Heart right ventricle (tissue), 16 donors: ENCODE measurements around the gene SMYD4. TPM values are rescaled to one million over a fixed set of nuclear protein-coding genes. Genes with fewer than 3 reads are reported as not detected.
A peak's percentile ranks its signal among the peaks of the same experiment; 100 is the strongest.
"Not testable (repeated sequence)": the region's sequence is repeated elsewhere in the genome, so short reads cannot be mapped to it uniquely, and the experiment has no call there.

Experiments
- ATAC-seq, 8 donors: fragments of 200-7000 bp; cut with Tn5 transposase; one replicate each; pipeline ENCODE4 v1.9.1; 2020; ENCODE audit warnings: mild to moderate bottlenecking in 8 of 8, moderate library complexity in 8 of 8, moderate number of reproducible peaks in 1 of 8
- DNase-seq, 2 donors: peaks; one replicate each; pipeline ENCODE4 v3.0.0-alpha.2; 2020
- H3K27ac ChIP-seq, 10 donors: fragments of 200-600 bp; sonication (generic) in 2 of 10; one replicate each; pipeline versions ENCODE4 v1.5.0 to v1.8.0; 2020 to 2022; ENCODE audit warnings: mild to moderate bottlenecking in 3 of 10
- H3K27me3 ChIP-seq, 7 donors: fragments of 200-600 bp; one replicate each; pipeline ENCODE4 v1.8.0; 2021 to 2022; ENCODE audit warnings: mild to moderate bottlenecking in 2 of 7
- H3K36me3 ChIP-seq, 9 donors: fragments of 200-600 bp; sonication (generic) in 1 of 9; one replicate each; pipeline versions ENCODE4 v1.5.0 to v1.8.0; 2020 to 2022; ENCODE audit warnings: mild to moderate bottlenecking in 2 of 9
- H3K4me1 ChIP-seq, 9 donors: fragments of 200-600 bp; sonication (generic) in 1 of 9; one replicate each; pipeline versions ENCODE4 v1.5.0 to v1.8.0; 2020 to 2022; ENCODE audit warnings: mild to moderate bottlenecking in 4 of 9
- H3K4me3 ChIP-seq, 10 donors: fragments of 200-600 bp; sonication (generic) in 2 of 10; one replicate each; pipeline versions ENCODE4 v1.5.0 to v1.8.0; 2020 to 2022; ENCODE audit warnings: mild to moderate bottlenecking in 7 of 10, moderate library complexity in 2 of 10
- H3K9me3 ChIP-seq, 11 donors: fragments of 200-600 bp in 10 of 11; sonication (generic) in 2 of 11; one replicate each; pipeline versions ENCODE4 v1.5.0 to v1.8.0; 2013 to 2022; ENCODE audit warnings: mild to moderate bottlenecking in 2 of 11, control low read depth in 1 of 11, moderate library complexity in 1 of 11
- CTCF ChIP-seq, 9 donors: fragments of 200-600 bp; sonication (generic) in 2 of 9; IDR thresholded peaks; one replicate each; pipeline versions ENCODE4 v1.5.0 to v1.8.0; 2021 to 2022; ENCODE audit warnings: antibody characterized with exemption in 9 of 9, mild to moderate bottlenecking in 5 of 9, moderate library complexity in 1 of 9
- WGBS, 2 donors: extraction: QIAGEN DNeasy Blood & Tissue Kit; methylation state at CpG; one replicate each; pipeline ENCODE4 v1.1.7; 2013; ENCODE audit warnings: inconsistent platforms in 1 of 2; 5-methylcytosine and 5-hydroxymethylcytosine counted together
- intact Hi-C, 10 donors: fragments of 100-400 bp; cut with DNase I; formaldehyde crosslinking; loops; one replicate each; pipeline versions ENCODE4 v1.11.1 to v1.14.2; 2022
- polyA plus RNA-seq, 2 donors: library from polyadenylated mRNA; stranded (reverse); fragments of 200-250 nt; gene quantifications; one replicate each; pipeline ENCODE4 v1.2.3, GENCODE V29; 2013
- total RNA-seq, 10 donors: library from RNA; stranded (reverse); fragmentation: NEBNext Ultra II Directional in 3 of 10; extraction: Animal tissue kit (Norgen Biotek cat#: 25700) in 3 of 10; gene quantifications; one replicate each; pipeline versions ENCODE4 v1.2.1 to v1.2.4, GENCODE V29; 2021 to 2023
- donor health status: Arrhythmogenic right ventricular cardiomyopathy.
- donor health status: ischemic (EF 13 %, LVEDD 7.1; RV severe dilation, severe dysfunction).
- donor health status: healthy with polysubstance abuse.
- donor health status: DM: no; HTN: yes; CAD: no.
- donor health status: DM: no; HTN: no; CAD: no.
- donor health status: ischemic (EF 25% LVEDD 6.9; RV normal size, moderate dysfunction).
- donor health status: ischemic (EF 25% LVEDD 5.7; RV mildly dilated, moderate dysfunction).
- donor health status: healthy.
- donor health status: DM: yes; HTN: yes; CAD: no.
- donor health status: Ischemic cardiomyopathy.
- donor health status: ischemic (EF 35%, LVEDD 5.7; RV mildly dilated, moderate dysfunction).
- donor health status: nonischemic (EF 11% LVEDD 7.7; RV severe dilation, severe dysfunction).
- donor health status: DM: yes; HTN: yes; CAD: no.
- donor health status: PGD.
- donor health status: ischemic (EF 29% LVEDD 5.4; RV normal size, mild dysfunction).
- donor health status: nonischemic (EF 23%, LVEDD 6.1; RV moderate dilation, normal function).

The SMYD4 gene
- total and polyA plus RNA-seq, 12 donors = 4.6 to 13.5 (median 8.9) TPM

- peaks cover 0 to 22% (median 8%) of the 10 kb centered on the region in 9 donors for H3K4me1 ChIP-seq
- intact Hi-C loops = loop anchor here in 1 of 10 donors (5.0 kb wide), 1 partner anchor 40 kb away; no protein-coding TSS in a partner anchor
- WGBS, 2 donors = 96 to 100% methylated on average over 1 of the region's 1 CpG
- no peaks in the 10 kb centered on the region for H3K9me3 ChIP-seq
- DNase-seq = no peak
- H3K4me3 ChIP-seq = no peak overlapping the region
- TF ChIP-seq CTCF (IDR thresholded peaks at IDR 0.05) = no peak
- no peak for ATAC-seq
- H3K27me3 ChIP-seq = no peaks in the 10 kb centered on the region
- H3K36me3 ChIP-seq = peaks cover 0 to 81% (median 7%) of the 10 kb centered on the region in 9 donors
- no peak overlapping the region for H3K27ac ChIP-seq
Observed at GRCh38 chr17:1802429-1802828, 27.3 kb downstream of the SMYD4 start.

- Histone ChIP-seq H3K4me3 (no peak overlapping the region), H3K36me3 (peaks cover 0 to 69% (median 7%) of the 10 kb centered on the region in 9 donors), H3K4me1 (peaks cover 0 to 38% (median 23%) of the 10 kb centered on the region in 9 donors), H3K27ac (peak overlapping the region in 5 of 10 donors; percentile 27 to 67 (median 56)), H3K9me3 (no peaks in the 10 kb centered on the region), H3K27me3 (no peaks in the 10 kb centered on the region)
- intact Hi-C loops = loop anchor here in 2 of 10 donors (1.0 to 5.0 kb wide), 2 partner anchors 19 to 42 kb away; no protein-coding TSS in a partner anchor
- no peak for DNase-seq
- 74 to 84% methylated on average over 4 of the region's 4 CpGs for WGBS, 2 donors
- TF ChIP-seq CTCF (IDR thresholded peaks at IDR 0.05) = no peak
- ATAC-seq = no peak
Observed at GRCh38 chr17:1800712-1801111, 29.0 kb downstream of the SMYD4 start.

- Histone ChIP-seq H3K4me1 (peaks cover 0 to 40% (median 23%) of the 10 kb centered on the region in 9 donors), H3K4me3 (no peak overlapping the region), H3K27ac (peak overlapping the region in 8 of 10 donors; percentile 18 to 67 (median 52)), H3K36me3 (peaks cover 0 to 69% (median 7%) of the 10 kb centered on the region in 9 donors), H3K9me3 (no peaks in the 10 kb centered on the region), H3K27me3 (no peaks in the 10 kb centered on the region)
- DNase-seq = peak; percentile 35 to 46
- peak; percentile 62 to 89 (median 76) for ATAC-seq
- peak in 2 of 9 donors; percentile 4 to 12 for TF ChIP-seq CTCF (IDR thresholded peaks at IDR 0.05)
- intact Hi-C loops = loop anchor here in 2 of 10 donors (1.0 to 5.0 kb wide), 2 partner anchors 19 to 42 kb away; no protein-coding TSS in a partner anchor
- WGBS, 2 donors = 52 to 68% methylated on average over 7 of the region's 7 CpGs
Observed at GRCh38 chr17:1800240-1800639, 29.5 kb downstream of the SMYD4 start.

GRCh38 chr17:1797846-1798245, 31.9 kb downstream of the SMYD4 start:
- not testable (repeated sequence) for H3K4me3 ChIP-seq, DNase-seq, H3K9me3 ChIP-seq, H3K27me3 ChIP-seq, ATAC-seq
- WGBS, 2 donors = 94 to 99% methylated on average over 8 of the region's 8 CpGs
- intact Hi-C loops = loop anchor here in 3 of 10 donors (5.0 to 10.0 kb wide), 3 partner anchors 44 to 49 kb away; no protein-coding TSS in a partner anchor
- Histone ChIP-seq H3K4me1 (peaks cover 0 to 40% (median 23%) of the 10 kb centered on the region in 9 donors), H3K27ac (peak overlapping the region in 9 of 10 donors; percentile 56 to 85 (median 81)), H3K36me3 (peaks cover 0 to 48% (median 7%) of the 10 kb centered on the region in 9 donors)

GRCh38 chr17:1797323-1797722, 32.4 kb downstream of the SMYD4 start:
- 25 to 52% methylated on average over 3 of the region's 3 CpGs for WGBS, 2 donors
- Histone ChIP-seq H3K9me3 (no peaks in the 10 kb centered on the region), H3K4me1 (peaks cover 0 to 45% (median 23%) of the 10 kb centered on the region in 9 donors), H3K4me3 (no peak overlapping the region), H3K27me3 (no peaks in the 10 kb centered on the region), H3K36me3 (peaks cover 0 to 45% (median 7%) of the 10 kb centered on the region in 9 donors), H3K27ac (peak overlapping the region; percentile 56 to 85 (median 78))
- intact Hi-C loops = loop anchor here in 3 of 10 donors (5.0 to 10.0 kb wide), 3 partner anchors 45 to 50 kb away; no protein-coding TSS in a partner anchor
- DNase-seq (peak in 1 of 2 donors; percentile 30), ATAC-seq (peak in 6 of 8 donors; percentile 70 to 88 (median 76))
- TF ChIP-seq CTCF (IDR thresholded peaks at IDR 0.05) = no peak
